Adrenal gland (tissue), 12 donors: ENCODE results near the gene SYNPO. TPM values are rescaled to one million over a fixed set of nuclear protein-coding genes. Genes with fewer than 3 reads are reported as not detected.

Experiments
- DNase-seq, 7 donors: peaks; one replicate each; pipeline ENCODE4 v3.0.0-alpha.2; 2019 to 2020
- H3K27ac ChIP-seq, 5 donors: fragments of 200-600 bp; sonication (generic) in 4 of 5; 1 replicate in 3 of 5; 2 replicates in 2 of 5; pipeline versions ENCODE4 v1.5.1 to v1.8.0; 2016 to 2020; ENCODE audit warnings: mild to moderate bottlenecking in 1 of 5
- H3K27me3 ChIP-seq: fragments of 200-600 bp; 2 replicates; pipeline ENCODE4 v1.8.0; 2021
- H3K36me3 ChIP-seq, 2 donors: fragments of 200-600 bp; replicated peaks in 1 of 2; 1 replicate in 1 of 2; 2 replicates in 1 of 2; pipeline versions ENCODE4 v1.5.1 to v1.8.0; 2018 to 2022
- H3K4me1 ChIP-seq, 2 donors: fragments of 200-600 bp; replicated peaks in 1 of 2; 1 replicate in 1 of 2; 2 replicates in 1 of 2; pipeline versions ENCODE4 v1.5.1 to v1.8.0; 2018 to 2021
- H3K4me3 ChIP-seq, 4 donors: fragments of 200-600 bp; sonication (generic) in 3 of 4; one replicate each; pipeline ENCODE4 v1.5.1; 2016 to 2018
- H3K9me3 ChIP-seq, 3 donors: fragments of 200-600 bp; sonication (generic) in 1 of 3; replicated peaks in 1 of 3; 1 replicate in 2 of 3; 2 replicates in 1 of 3; pipeline versions ENCODE4 v1.5.1 to v1.8.0; 2016 to 2021
- CTCF ChIP-seq, 6 experiments: fragments of 450-650 bp in 4 of 6; fragments of 200-600 bp in 2 of 6; sonication (generic) in 1 of 6; IDR thresholded peaks; 1 replicate in 5 of 6; 2 replicates in 1 of 6; pipeline versions ENCODE4 v1.5.1 to v1.8.0; 2016 to 2021; ENCODE audit warnings: antibody characterized with exemption in 6 of 6, mild to moderate bottlenecking in 2 of 6, moderate library complexity in 1 of 6
- POLR2A ChIP-seq, 2 donors: fragments of 450-650 bp; IDR thresholded peaks; one replicate each; pipeline ENCODE4 v1.6.1; 2017; ENCODE audit warnings: antibody characterized with exemption in 2 of 2, mild to moderate bottlenecking in 2 of 2, moderate library complexity in 1 of 2
- WGBS, 4 donors: extraction: QIAGEN DNeasy Blood & Tissue Kit in 2 of 4; methylation state at CpG; one replicate each; pipeline versions ENCODE4 v1.1.5 to v1.1.7; 2013 to 2017; 5-methylcytosine and 5-hydroxymethylcytosine counted together
- intact Hi-C, 2 donors: fragments of 100-400 bp; cut with DNase I; formaldehyde crosslinking; loops; one replicate each; pipeline versions ENCODE4 v1.14.1 to v1.15.0; 2022 to 2023
- polyA plus RNA-seq, 3 donors: library from polyadenylated mRNA; stranded (reverse); fragments of 200-250 nt in 2 of 3; fragments of 350-450 nt in 1 of 3; fragmentation: Illumina TruSeq in 1 of 3; extraction: RNeasy Lipid Tissue Mini Kit (QIAGEN cat#74804) in 1 of 3; gene quantifications; one replicate each; pipeline ENCODE4 v1.2.3, GENCODE V29; 2013 to 2014
- total RNA-seq, 9 donors: library from RNA; depleted of rRNA in 4 of 9; stranded (reverse); fragments of >200 nt in 4 of 9; fragments of 120-200 nt in 1 of 9; fragmentation: NEBNext Ultra II Directional in 1 of 9; extraction: Animal tissue kit (Norgen Biotek cat#: 25700) in 1 of 9; gene quantifications; one replicate each; pipeline versions ENCODE4 v1.1.0 to v1.2.4, GENCODE V29; 2013 to 2023
- donor health status: healthy with polysubstance abuse.
- donor health status: Bipolar disorder and iron deficiency.
- donor health status: DM: yes; HTN: yes; CAD: no.
- donor health status: DM: no; HTN: no; CAD: no.
- donor health status: DM: no; HTN: no; CAD: no.
- donor health status: DM: yes; HTN: yes; CAD: no.

SYNPO gene
- total and polyA plus RNA-seq, 12 donors: 10.0 to 293 (median 104) TPM

- Histone ChIP-seq H3K27ac (no peak overlapping the region), H3K9me3 (no peaks in the 10 kb centered on the region), H3K27me3 (no peaks in the 10 kb centered on the region), H3K4me3 (no peak overlapping the region), H3K36me3 (no peaks in the 10 kb centered on the region), H3K4me1 (peaks cover 3 to 13% of the 10 kb centered on the region in 2 donors)
- TF ChIP-seq CTCF (IDR thresholded peaks at IDR 0.05) (no peak), POLR2A (IDR thresholded peaks at IDR 0.05) (no peak)
- DNase-seq: no peak
- WGBS, 4 donors: 57 to 81% (median 76%) methylated on average over 5 to 9 of the region's 9 CpGs
- intact Hi-C loops: no loop called here
Measured at GRCh38 chr5:150606476-150606875, 34.0 kb upstream of the SYNPO start.

DNA sequence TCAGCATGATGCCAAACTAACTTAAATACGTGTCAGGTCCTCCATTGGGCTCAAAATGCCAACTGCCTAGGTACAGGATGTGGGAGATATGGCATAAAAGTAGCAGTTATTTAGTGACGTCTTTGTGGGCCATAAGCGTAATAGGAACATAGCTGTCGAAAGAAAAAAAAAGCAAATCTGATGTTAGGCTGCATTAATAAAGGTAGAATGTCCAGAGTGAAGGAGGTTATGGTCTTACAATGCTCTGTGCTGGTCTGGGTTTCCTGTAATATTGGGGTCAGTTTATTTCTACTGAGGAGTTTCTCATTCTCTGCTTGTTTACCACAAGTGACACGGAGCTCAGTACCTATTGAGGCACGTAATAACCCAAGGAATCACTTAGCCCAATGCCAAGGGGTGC is 33.4 kb upstream of the SYNPO start:
- Histone ChIP-seq H3K9me3 (no peaks in the 10 kb centered on the region), H3K27me3 (no peaks in the 10 kb centered on the region), H3K27ac (no peak overlapping the region), H3K4me3 (no peak overlapping the region), H3K36me3 (no peaks in the 10 kb centered on the region), H3K4me1 (peaks cover 3 to 14% of the 10 kb centered on the region in 2 donors)
- intact Hi-C loops: no loop called here
- whole genome bisulfite sequencing, 4 donors: 86 to 91% (median 88%) methylated on average over 6 of the region's 6 CpGs
- no peak for TF ChIP-seq POLR2A (IDR thresholded peaks at IDR 0.05)
- no peak for DNase-seq

DNA sequence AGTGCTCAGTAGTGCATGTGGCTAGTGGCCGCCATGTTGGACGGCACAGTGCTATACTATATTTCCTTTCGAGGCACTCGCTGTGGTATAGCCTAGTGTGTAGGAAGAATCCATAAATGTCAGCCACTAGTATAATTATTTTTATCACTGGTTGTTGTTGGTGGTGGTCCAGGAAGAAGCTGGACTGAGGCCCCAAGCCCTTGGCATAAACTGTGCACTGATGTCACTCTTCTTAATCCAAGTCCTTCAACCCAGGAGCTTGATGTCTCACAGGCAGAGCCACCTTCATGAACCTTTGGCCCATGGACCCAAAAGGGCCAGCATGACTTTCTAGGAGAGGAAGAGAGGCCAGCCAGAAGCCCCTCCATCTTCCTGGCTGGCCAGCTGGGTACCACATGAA is 32.5 kb upstream of the SYNPO start:
- Histone ChIP-seq H3K4me3 (no peak overlapping the region), H3K4me1 (peaks cover 10 to 23% of the 10 kb centered on the region in 2 donors), H3K27me3 (no peaks in the 10 kb centered on the region), H3K27ac (no peak overlapping the region), H3K36me3 (no peaks in the 10 kb centered on the region), H3K9me3 (no peaks in the 10 kb centered on the region)
- 84 to 91% (median 87%) methylated on average over 4 of the region's 4 CpGs for WGBS, 4 donors
- TF ChIP-seq POLR2A (IDR thresholded peaks at IDR 0.05): no peak
- no peak for TF ChIP-seq CTCF (IDR thresholded peaks at IDR 0.05)
- intact Hi-C loops: no loop called here
- no peak for DNase-seq

GRCh38 chr5:150608991-150609390 is 31.5 kb upstream of the SYNPO start:
- WGBS, 4 donors: 74 to 97% (median 86%) methylated on average over 5 of the region's 5 CpGs
- H3K9me3 ChIP-seq: no peaks in the 10 kb centered on the region
- no peak overlapping the region for H3K27ac ChIP-seq
- no peak overlapping the region for H3K4me3 ChIP-seq
- no peak for DNase-seq
- peaks cover 16 to 23% of the 10 kb centered on the region in 2 donors for H3K4me1 ChIP-seq
- intact Hi-C loops: no loop called here
- TF ChIP-seq CTCF (IDR thresholded peaks at IDR 0.05) (no peak), POLR2A (IDR thresholded peaks at IDR 0.05) (no peak)
- no peaks in the 10 kb centered on the region for H3K27me3 ChIP-seq
- no peaks in the 10 kb centered on the region for H3K36me3 ChIP-seq

DNA sequence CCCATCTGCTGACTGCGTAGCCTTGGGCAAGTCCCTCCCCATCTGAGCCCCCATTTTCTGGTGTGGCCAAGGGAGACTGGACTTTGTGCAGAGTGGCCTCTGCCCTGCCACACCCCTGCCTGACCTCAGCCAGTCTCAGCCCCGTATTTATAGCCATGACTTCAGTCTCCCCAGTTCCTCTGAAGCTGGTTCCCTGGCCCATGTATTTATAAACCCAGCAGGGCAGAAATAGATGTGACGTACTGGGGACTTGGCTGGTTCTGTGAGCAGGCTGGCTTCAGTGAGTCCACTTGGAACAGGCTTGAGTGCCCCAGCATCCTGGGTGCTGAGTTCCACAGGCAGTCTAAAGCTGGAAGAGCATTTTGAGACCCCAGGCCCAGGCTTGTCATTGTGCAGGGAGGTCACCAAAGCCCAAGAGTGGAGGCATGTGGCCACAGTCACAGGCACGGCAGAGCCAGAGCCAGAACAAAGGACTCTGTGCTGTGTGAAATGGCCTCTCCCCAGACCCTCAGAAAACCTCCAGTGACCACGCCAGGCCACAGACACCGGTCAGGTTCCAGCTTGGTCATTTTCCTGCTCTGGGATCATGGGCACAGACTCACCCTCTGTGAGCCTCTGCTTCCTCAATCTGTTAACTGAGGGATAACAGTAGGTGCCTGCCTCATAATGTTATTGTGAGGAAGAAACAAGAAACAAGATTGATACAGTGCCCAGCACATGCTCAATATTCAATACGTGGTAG is 30.4 kb upstream of the SYNPO start:
- Histone ChIP-seq H3K27me3 (no peaks in the 10 kb centered on the region), H3K4me1 (peaks cover 27 to 30% of the 10 kb centered on the region in 2 donors), H3K36me3 (no peaks in the 10 kb centered on the region), H3K4me3 (no peak overlapping the region), H3K27ac (peak overlapping the region in 1 of 5 donors; percentile 36), H3K9me3 (no peaks in the 10 kb centered on the region)
- DNase-seq: no peak
- no peak for TF ChIP-seq CTCF (IDR thresholded peaks at IDR 0.05)
- no peak for TF ChIP-seq POLR2A (IDR thresholded peaks at IDR 0.05)
- WGBS, 4 donors: 51 to 85% (median 76%) methylated on average over 4 to 7 of the region's 7 CpGs
- intact Hi-C loops: no loop called here
